ENCODE data around the gene CASKIN1.
"Not testable (repeated sequence)": the region's sequence is repeated elsewhere in the genome, so short reads cannot be mapped to it uniquely, and the experiment has no call there.

CASKIN1 gene, protein sequence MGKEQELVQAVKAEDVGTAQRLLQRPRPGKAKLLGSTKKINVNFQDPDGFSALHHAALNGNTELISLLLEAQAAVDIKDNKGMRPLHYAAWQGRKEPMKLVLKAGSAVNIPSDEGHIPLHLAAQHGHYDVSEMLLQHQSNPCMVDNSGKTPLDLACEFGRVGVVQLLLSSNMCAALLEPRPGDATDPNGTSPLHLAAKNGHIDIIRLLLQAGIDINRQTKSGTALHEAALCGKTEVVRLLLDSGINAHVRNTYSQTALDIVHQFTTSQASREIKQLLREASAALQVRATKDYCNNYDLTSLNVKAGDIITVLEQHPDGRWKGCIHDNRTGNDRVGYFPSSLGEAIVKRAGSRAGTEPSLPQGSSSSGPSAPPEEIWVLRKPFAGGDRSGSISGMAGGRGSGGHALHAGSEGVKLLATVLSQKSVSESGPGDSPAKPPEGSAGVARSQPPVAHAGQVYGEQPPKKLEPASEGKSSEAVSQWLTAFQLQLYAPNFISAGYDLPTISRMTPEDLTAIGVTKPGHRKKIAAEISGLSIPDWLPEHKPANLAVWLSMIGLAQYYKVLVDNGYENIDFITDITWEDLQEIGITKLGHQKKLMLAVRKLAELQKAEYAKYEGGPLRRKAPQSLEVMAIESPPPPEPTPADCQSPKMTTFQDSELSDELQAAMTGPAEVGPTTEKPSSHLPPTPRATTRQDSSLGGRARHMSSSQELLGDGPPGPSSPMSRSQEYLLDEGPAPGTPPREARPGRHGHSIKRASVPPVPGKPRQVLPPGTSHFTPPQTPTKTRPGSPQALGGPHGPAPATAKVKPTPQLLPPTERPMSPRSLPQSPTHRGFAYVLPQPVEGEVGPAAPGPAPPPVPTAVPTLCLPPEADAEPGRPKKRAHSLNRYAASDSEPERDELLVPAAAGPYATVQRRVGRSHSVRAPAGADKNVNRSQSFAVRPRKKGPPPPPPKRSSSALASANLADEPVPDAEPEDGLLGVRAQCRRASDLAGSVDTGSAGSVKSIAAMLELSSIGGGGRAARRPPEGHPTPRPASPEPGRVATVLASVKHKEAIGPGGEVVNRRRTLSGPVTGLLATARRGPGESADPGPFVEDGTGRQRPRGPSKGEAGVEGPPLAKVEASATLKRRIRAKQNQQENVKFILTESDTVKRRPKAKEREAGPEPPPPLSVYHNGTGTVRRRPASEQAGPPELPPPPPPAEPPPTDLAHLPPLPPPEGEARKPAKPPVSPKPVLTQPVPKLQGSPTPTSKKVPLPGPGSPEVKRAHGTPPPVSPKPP (N-terminal part only)

DNA sequence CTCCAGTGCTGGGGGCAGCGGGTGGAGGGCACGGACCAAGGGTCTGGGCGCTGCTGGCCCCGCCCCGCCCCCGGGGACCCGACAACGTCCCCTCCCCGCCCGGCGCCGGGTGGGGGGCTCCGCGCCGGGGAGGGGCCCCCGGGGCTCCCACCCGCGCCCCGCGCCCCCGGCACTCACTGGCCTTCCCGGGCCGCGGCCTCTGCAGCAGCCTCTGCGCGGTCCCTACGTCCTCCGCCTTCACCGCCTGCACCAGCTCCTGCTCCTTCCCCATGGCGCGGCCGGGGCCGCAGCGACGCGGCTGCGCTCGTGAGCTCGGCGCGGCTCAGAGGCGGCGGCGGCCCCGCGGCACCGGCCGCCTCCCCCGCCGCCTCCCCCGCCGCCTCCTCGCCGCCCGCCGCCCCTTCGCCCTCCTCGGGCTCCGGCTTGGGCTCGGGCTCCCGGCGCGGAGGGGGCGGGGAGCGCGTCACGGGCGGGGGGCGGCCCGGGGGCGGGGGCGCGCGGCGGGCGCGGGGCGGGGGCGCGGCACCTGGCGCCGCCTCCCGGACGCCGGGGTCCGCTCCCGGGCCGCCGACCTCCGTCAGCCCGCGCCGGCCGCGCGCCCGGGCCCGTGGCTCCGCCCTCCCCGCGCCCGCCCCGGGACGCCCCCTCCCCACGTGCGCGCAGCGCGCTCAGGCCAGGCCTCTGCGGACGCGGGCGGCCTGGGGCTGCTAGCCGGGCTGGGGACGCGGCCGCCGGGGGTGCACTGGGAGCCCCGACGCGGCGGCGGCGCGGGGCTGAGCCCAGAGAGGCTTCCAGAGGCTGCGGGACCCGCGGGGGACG, at the start of gene CASKIN1:
CASKIN1 (minus strand) TSS at position 444 of the 819 bp plus-strand sequence; CDS start at position 271, 173 bp downstream.
- intact Hi-C loops (cut with DNase I) = no loop called here
- peak in 1 of 42 donors; percentile 41 for DNase-seq

DNA sequence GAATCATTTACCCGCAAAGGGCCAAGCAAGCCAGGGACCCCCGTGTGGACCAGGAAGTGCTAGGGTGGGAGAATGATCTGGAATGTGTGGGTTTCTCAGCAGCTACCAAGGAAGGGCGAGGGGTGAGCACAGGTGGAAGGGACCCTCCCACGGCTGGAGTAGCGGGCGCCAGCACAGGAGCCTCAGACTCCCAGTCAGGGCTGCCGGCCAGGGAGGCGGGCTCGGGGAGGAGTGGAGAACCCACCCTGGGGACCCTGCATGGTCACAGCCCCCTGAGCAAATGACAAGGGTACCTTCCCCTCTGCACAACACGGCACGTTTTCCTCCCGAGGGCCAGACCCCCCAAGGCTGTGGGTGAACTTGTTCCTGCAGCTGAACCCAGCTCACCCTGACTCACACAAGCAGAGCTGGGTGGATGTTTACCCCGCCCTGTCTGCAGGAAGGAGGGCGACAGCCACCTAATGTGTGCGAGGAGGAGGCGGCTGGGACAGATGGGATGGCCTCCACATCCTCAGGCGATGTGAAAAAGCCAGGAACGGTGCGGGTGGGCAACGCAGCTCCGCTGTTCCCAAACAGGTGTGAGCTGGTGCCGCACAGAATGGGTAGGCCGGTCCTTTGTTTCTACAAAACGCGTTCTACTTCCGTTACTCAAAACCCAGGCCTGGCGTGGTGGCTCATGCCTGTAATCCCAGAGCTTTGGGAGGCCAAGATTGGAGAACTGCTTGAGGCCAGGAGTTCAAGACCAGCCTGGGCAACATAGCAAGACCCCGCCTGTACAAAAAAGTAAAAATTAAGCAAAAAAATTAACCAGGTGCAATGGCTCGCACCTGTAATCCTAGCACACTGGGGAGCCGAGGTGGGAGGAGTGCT, 48.8 kb upstream of the CASKIN1 start:
- no peak for DNase-seq
- intact Hi-C loops (cut with DNase I) = no loop called here

DNA sequence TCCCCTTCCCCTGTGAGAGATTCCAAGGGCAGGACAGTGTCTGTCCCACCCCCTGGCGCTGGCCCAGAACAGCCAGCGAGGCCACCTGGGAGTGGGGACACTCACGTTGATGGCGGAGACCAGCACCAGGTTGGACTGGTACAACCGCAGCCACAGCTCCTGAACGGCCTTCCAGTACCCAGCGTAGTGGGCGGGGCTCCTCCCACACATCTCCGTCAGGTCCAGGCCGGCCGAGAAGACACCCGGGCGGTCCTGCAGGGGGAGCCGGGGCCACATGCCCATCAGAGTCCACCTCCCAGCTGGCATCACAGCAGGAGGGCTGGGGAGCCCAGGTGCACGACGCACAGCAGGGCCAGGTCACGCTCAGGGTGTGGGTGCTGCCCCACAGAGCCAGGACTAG, 47.9 kb upstream of the CASKIN1 start:
- intact Hi-C loops (cut with DNase I) = no loop called here
- DNase-seq = no peak

DNA sequence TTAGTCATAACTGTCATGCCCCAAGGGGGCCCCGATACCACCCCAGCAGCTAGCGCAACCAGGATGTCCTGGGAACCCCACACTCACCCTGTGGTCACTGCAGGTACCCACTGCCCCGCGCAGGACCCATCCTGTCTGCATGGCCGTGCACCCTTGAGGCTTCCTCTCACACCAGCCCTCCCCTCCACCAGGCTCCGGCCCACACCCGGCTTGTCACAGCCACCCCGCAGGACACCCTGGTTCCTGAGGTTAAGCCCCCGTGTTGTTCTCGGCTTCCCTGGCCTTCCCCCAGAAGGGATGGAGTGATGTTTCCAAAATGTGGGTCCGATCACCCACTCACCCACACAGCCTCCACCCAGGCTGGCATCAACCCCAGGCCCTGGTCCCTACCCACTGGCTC, 47.4 kb upstream of the CASKIN1 start:
- intact Hi-C loops (cut with DNase I) = no loop called here

DNA sequence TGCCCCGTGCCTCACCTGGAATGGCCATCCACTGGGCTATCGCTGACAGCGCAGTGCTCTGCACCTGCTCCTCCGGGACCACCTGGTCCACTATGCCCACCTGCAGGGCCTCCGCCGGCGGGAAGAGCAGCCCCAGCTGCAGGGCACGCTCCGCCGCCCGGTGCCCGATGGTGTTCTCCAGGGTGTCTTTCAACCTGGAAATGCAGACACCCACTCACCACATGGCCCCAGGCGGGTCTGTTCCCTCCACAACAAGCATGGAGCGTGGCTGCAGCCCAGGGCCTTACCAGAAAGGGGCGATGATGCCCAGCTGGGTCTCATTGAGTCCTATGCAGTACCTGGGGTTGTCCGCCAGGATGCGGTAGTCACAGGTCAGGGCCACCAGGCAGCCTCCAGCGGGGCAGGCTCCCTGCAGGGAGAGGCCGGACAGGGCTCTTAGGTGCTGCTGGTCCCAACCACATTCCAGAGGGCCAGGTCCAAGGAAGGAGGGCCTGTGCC, 46.7 kb upstream of the CASKIN1 start:
- intact Hi-C loops (cut with DNase I) = no loop called here
- no peak for DNase-seq

More for the DNA sequence above, 47.4 kb upstream of the CASKIN1 start:
- DNase-seq = no peak

DNA sequence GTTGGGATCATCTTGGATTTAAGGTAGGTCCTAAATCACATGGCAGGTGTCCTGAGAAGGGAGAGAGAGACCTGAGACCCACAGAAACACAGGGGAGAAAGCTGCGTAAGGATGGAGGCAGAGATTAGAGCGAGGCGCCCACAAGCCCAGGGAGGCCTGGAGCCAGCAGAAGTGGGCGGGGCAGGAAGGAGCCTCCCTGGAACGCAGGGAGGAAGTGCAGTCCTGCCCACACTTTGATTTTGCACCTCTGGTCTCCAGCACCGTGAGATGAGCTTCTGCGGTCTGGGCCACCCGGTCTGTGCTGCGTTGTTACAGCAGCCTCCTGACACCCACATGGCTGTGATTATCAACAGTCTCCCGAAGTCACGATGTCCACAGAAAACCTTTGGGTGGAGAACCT, 46.2 kb upstream of the CASKIN1 start:
- intact Hi-C loops (cut with DNase I) = no loop called here
- DNase-seq = no peak

DNA sequence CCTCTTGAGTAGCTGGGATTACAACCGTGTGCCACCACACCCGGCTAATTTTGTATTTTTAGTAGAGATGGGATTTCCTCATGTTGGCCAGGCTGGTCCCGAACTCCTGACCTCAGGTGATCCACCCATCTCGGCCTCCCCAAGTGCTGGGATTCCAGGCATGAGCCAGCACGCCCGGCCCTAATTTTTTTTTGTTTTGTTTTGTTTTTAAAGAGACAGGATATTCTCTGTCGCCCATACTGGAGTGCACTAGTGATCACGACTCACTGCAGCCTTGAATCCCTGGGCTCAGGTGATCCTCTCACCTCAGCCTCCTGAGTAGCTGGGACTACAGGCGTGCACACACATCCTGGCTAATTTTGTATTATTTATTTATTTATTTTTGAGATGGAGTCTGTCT, 43.9 kb upstream of the CASKIN1 start:
- intact Hi-C loops (cut with DNase I); DNase-seq: not testable (repeated sequence)

DNA sequence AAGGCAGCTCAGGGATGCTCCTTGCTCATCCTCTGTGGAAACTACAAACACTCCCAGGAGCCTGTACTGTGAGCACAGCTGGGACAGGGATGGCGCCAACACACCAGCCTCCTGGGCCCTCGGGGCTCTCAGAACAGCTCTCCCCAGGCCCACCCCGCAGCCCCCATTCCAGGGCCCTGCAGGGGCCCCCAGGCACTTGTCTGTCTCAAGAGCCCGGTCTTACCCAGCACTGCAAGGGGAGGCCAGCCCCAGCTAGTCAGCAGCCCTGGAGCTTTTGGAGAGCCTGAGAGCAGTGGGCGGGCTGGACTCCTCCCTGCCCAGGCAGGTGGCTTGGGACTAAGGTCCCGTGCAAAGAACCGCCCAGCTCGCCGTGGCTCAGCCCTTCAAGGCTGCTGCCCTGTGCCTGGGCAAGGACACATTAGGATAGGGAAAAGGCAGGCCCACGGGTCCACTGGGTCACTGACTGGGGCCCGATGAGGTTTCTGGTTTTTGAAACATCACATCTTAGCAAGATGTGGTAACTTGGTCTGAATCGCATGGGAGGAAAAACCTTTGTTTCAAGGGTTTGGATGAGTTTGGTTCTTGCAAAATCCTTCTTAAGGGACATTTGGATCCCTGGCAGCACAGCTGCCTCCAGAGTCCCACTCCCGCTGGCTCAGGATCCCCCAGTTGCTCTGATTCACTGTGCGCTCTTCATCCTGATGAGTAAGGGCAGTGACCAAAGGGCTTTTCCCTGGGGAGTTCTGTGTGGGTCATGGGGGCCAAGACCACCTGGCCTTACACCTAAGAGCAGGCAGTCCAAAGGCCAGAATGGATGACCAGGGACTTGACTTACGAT, 42.7 kb upstream of the CASKIN1 start:
- intact Hi-C loops (cut with DNase I) = no loop called here
- no peak for DNase-seq

DNA sequence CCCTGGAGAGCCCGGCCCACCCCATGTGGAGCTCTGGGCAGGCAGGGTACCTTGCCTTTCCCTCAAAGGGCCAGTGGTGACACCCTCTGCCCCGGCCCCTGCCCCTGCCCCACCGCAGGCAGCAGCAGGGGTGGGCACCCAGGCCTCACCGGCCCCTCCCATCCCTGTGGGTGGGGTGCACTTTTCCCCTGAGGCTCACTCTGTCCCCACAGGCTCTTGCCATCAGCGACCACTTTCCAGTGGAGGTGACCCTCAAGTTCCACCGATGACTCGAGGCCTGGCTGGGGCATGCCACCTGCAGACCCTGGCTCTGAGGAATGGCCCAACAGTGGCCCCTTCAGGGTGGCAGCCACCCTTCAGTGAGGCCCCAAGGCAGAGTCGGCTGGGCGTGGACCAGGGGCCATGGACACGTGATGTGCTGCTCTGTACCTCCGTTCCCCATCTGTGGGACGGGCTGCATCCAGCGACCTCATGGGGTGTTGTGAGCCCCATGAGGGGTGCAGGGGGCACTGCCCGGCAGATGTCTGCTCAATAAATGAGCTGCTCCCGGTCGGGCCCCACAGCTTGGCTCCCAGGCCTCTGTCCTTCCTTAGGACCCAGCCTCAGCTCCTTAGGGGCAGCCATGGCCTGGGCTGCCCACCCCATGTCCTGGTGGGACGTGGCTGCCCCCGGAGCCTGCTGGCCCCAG, 41.9 kb upstream of the CASKIN1 start:
- intact Hi-C loops (cut with DNase I) = no loop called here
- no peak for DNase-seq

DNA sequence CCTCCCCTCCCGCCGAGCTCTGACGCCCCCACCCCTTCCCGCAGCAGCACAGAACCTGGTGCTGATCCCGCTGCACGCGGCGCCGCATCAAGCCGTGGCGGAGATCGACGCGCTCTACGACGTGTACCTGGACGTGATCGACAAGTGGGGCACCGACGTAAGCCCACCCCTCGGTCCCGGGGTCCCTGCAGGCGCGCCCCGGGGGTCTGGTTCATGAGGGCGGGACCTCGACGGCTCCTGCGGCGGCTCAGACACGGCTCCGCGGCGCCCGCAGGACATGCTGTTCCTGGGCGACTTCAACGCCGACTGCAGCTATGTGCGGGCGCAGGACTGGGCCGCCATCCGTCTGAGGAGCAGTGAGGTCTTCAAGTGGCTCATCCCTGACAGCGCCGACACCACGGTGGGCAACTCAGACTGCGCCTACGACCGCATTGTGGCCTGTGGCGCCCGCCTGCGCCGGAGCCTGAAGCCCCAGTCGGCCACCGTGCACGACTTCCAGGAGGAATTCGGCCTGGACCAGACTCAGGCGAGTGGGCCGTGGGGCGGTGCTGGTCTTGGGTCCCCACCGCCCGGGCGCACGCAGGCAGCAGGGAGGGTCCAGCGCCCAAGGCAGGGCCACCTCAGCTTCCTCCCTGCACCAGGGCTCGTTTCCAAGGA, 41.2 kb upstream of the CASKIN1 start:
- intact Hi-C loops (cut with DNase I) = no loop called here
- DNase-seq = no peak

DNA sequence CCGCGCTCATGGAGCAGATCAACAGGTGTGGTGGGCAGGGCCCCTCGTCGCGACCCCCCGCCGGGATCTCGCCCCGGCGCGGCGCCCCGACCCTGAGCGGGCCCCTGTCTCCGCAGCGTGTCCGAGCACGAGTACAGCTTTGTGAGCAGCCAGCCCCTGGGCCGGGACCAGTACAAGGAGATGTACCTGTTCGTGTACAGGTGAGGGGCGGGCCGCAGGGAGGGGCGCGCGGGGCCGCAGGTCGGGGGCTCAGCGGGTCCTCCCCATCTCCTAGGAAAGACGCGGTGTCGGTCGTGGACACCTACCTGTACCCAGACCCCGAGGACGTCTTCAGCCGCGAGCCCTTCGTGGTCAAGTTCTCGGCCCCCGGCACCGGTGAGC, 40.7 kb upstream of the CASKIN1 start:
- no peak for DNase-seq
- intact Hi-C loops (cut with DNase I) = no loop called here

DNA sequence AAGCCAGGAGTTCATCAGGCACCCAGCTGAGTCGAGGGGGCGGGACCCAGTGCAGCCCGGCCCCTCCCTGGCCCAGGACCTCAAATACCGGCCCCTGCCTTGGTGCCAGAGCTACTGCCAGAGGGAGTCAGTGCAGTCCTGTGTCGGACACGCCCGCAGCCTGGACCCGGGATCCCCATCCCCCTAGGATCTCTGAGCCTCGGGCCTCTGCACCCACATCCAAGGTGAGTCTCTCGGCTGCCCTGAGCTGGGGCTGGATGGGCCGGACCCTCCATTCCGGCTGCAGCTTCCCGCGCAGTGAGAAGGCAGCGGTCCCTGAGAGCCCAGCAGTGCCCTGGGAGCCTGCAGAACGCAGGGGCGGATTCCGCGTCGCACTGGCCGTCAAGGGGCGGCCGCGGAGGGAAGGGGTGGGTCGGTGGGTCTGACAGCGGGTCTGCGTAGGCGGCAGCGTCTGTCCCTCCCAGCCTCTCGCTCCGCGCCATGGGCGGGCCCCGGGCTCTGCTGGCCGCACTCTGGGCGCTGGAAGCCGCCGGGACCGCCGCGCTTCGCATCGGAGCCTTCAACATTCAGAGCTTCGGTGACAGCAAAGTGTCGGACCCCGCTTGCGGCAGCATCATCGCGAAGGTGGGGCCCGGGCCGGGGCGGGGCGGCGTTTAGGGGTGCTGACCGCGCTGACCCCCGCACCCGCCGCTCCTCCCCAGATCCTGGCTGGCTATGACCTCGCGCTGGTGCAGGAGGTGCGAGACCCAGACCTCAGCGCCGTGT, 40.1 kb upstream of the CASKIN1 start, which contains the start of gene DNASE1L2:
DNASE1L2 (plus strand) TSS at position 108 of the 765 bp plus-strand sequence; CDS start at position 481, 373 bp downstream.
- intact Hi-C loops (cut with DNase I) = no loop called here
- no peak for DNase-seq

DNA sequence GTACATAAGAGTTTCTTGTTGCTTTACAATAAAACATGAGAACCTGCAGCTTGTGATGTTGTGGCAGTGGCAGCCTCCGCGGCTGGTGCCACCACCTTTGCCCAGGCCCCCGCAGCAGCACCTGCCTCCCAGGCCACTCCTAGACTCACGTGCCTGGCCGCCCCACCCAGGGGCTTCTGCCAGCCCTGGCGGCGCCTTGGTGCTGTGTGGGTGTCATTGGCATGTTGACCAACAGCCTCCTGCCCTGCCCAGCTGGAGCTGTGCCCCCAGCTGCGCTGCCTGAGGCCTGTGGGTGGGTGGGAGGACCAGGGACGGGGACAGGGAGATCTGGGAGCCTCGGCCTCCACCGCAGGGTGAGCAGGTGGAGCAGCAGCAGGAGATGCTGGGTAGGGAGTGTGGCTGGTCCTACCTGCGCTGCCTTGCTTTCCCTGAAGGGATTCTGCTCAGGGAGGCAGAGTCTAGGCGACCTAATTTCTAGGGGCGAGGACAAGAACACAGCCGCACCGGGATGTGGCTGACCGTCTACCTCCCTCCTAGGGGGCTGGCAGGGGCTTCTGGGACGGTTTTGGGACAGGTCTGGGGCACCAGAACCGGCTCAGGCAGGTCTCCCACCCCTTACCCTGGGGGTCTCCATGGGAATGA, 39.4 kb upstream of the CASKIN1 start:
- DNase-seq = no peak
- intact Hi-C loops (cut with DNase I) = no loop called here

DNA sequence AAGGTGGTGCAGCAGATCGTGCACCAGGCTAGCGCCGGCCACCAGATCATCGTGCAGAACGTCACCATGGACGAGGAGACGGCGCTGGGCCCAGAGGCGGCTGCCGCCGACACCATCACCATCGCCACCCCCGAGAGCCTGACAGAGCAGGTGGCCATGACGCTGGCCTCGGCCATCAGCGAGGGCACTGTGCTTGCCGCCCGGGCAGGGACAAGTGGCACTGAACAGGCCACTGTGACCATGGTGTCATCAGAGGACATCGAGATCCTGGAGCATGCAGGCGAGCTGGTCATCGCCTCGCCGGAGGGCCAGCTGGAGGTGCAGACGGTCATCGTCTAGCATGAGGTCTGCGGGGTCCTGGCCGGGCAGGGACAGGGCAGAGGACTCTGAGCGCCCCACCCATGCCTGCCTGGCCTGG, 38.8 kb upstream of the CASKIN1 start:
- no peak for DNase-seq
- intact Hi-C loops (cut with DNase I) = no loop called here

All from head of caudate nucleus (tissue), 42 donors.